Stimulated activated memory B cell treated with anti-CD40 and anti-IgM and Interleukin-4, amounts not matched to agents 10 μg/mL and 1 μg/mL and 100 μg/mL, for 72 hours (primary cell): ENCODE results near the gene HM13.
"Not testable (repeated sequence)": the region's sequence is repeated elsewhere in the genome, so short reads cannot be mapped to it uniquely, and the experiment has no call there.

ENCODE experiments used
- ATAC-seq: fragments of 150-1000 bp; cut with Tn5 transposase; 2 replicates; pipeline ENCODE4 v1.10.0; 2021
- H3K27ac Mint-ChIP-seq: one replicate; pipeline ENCODE4 v1.8.0; 2022; ENCODE audit warnings: mild to moderate bottlenecking, mixed read lengths
- H3K27me3 Mint-ChIP-seq: one replicate; pipeline ENCODE4 v1.8.0; 2022; ENCODE audit warnings: mixed read lengths
- H3K36me3 Mint-ChIP-seq: one replicate; pipeline ENCODE4 v1.8.0; 2022; ENCODE audit warnings: mixed read lengths
- H3K4me1 Mint-ChIP-seq: one replicate; pipeline ENCODE4 v1.8.0; 2022; ENCODE audit warnings: mixed read lengths
- H3K4me3 Mint-ChIP-seq: one replicate; pipeline ENCODE4 v1.8.0; 2022; ENCODE audit warnings: mild to moderate bottlenecking, moderate library complexity, mixed read lengths
- H3K9me3 Mint-ChIP-seq: one replicate; pipeline ENCODE4 v1.8.0; 2022; ENCODE audit warnings: mixed read lengths

The HM13 gene

GRCh38 chr20:31566319-31566657 is 52.0 kb downstream of the HM13 start:
- ATAC-seq = no peak
- Mint-ChIP-seq H3K4me1 (peaks cover 33% of the 10 kb centered on the region), H3K9me3 (no peaks in the 10 kb centered on the region), H3K27ac (peak overlapping the region; percentile 72), H3K27me3 (no peaks in the 10 kb centered on the region), H3K36me3 (peaks cover 31% of the 10 kb centered on the region), H3K4me3 (no peak overlapping the region)

GRCh38 chr20:31566658-31567379 is 52.6 kb downstream of the HM13 start:
- ATAC-seq = peak; percentile 69
- Mint-ChIP-seq H3K27me3 (no peaks in the 10 kb centered on the region), H3K4me1 (peaks cover 33% of the 10 kb centered on the region), H3K4me3 (no peak overlapping the region), H3K27ac (peak overlapping the region; percentile 72), H3K9me3 (no peaks in the 10 kb centered on the region), H3K36me3 (peaks cover 26% of the 10 kb centered on the region)

GRCh38 chr20:31567380-31567720 is 53.1 kb downstream of the HM13 start:
- Mint-ChIP-seq H3K27me3 (no peaks in the 10 kb centered on the region), H3K4me3 (no peak overlapping the region), H3K9me3 (no peaks in the 10 kb centered on the region), H3K4me1 (peaks cover 34% of the 10 kb centered on the region), H3K27ac (peak overlapping the region; percentile 72), H3K36me3 (peaks cover 21% of the 10 kb centered on the region)
- ATAC-seq = peak; percentile 3

- peaks cover 39% of the 10 kb centered on the region for H3K4me1 Mint-ChIP-seq
- H3K27ac Mint-ChIP-seq = no peak overlapping the region
- no peak overlapping the region for H3K4me3 Mint-ChIP-seq
- peaks cover 16% of the 10 kb centered on the region for H3K36me3 Mint-ChIP-seq
- no peaks in the 10 kb centered on the region for H3K9me3 Mint-ChIP-seq
- H3K27me3 Mint-ChIP-seq = no peaks in the 10 kb centered on the region
- ATAC-seq = no peak
These were observed 53.9 kb downstream of the HM13 start for GRCh38 chr20:31568041-31568731.

GRCh38 chr20:31568773-31569162 is 54.5 kb downstream of the HM13 start:
- no peak overlapping the region for H3K4me3 Mint-ChIP-seq
- peak overlapping the region; percentile 24 for H3K27ac Mint-ChIP-seq
- ATAC-seq = no peak
- no peaks in the 10 kb centered on the region for H3K9me3 Mint-ChIP-seq
- H3K27me3 Mint-ChIP-seq = no peaks in the 10 kb centered on the region
- H3K36me3 Mint-ChIP-seq = peaks cover 16% of the 10 kb centered on the region
- H3K4me1 Mint-ChIP-seq = peaks cover 45% of the 10 kb centered on the region

GRCh38 chr20:31569163-31570020 is 55.1 kb downstream of the HM13 start:
- peaks cover 48% of the 10 kb centered on the region for H3K4me1 Mint-ChIP-seq
- no peak for ATAC-seq
- H3K36me3 Mint-ChIP-seq = peaks cover 11% of the 10 kb centered on the region
- H3K4me3 Mint-ChIP-seq = no peak overlapping the region
- peak overlapping the region; percentile 24 for H3K27ac Mint-ChIP-seq
- H3K27me3 Mint-ChIP-seq = no peaks in the 10 kb centered on the region
- H3K9me3 Mint-ChIP-seq = no peaks in the 10 kb centered on the region

- no peak overlapping the region for H3K4me3 Mint-ChIP-seq
- H3K27ac Mint-ChIP-seq = peak overlapping the region; percentile 24
- H3K4me1 Mint-ChIP-seq = peaks cover 48% of the 10 kb centered on the region
- H3K27me3 Mint-ChIP-seq = no peaks in the 10 kb centered on the region
- ATAC-seq = no peak
- H3K9me3 Mint-ChIP-seq = no peaks in the 10 kb centered on the region
- H3K36me3 Mint-ChIP-seq = peaks cover 7% of the 10 kb centered on the region
These were observed 55.8 kb downstream of the HM13 start for GRCh38 chr20:31570021-31570463.

GRCh38 chr20:31570735-31571617 is 56.7 kb downstream of the HM13 start:
- Mint-ChIP-seq H3K9me3 (no peaks in the 10 kb centered on the region), H3K4me3 (no peak overlapping the region), H3K4me1 (peaks cover 48% of the 10 kb centered on the region)

GRCh38 chr20:31572042-31572700 is 57.9 kb downstream of the HM13 start:
- H3K27me3 Mint-ChIP-seq = no peaks in the 10 kb centered on the region
- H3K27ac Mint-ChIP-seq = peak overlapping the region; percentile 90
- peak overlapping the region; percentile 90 for H3K4me3 Mint-ChIP-seq
- ATAC-seq = peak; percentile 1
- H3K4me1 Mint-ChIP-seq = peaks cover 37% of the 10 kb centered on the region
- no peaks in the 10 kb centered on the region for H3K9me3 Mint-ChIP-seq
- H3K36me3 Mint-ChIP-seq = peaks cover 5% of the 10 kb centered on the region

More at GRCh38 chr20:31570735-31571617, 56.7 kb downstream of the HM13 start:
- Mint-ChIP-seq H3K27me3 (no peaks in the 10 kb centered on the region), H3K36me3 (peaks cover 7% of the 10 kb centered on the region), H3K27ac (peak overlapping the region; percentile 90)
- no peak for ATAC-seq

GRCh38 chr20:31572701-31573554 is 58.7 kb downstream of the HM13 start:
- H3K4me1 Mint-ChIP-seq = peaks cover 32% of the 10 kb centered on the region
- no peaks in the 10 kb centered on the region for H3K27me3 Mint-ChIP-seq
- peak overlapping the region; percentile 90 for H3K27ac Mint-ChIP-seq
- no peaks in the 10 kb centered on the region for H3K36me3 Mint-ChIP-seq
- H3K4me3 Mint-ChIP-seq = peak overlapping the region; percentile 92
- H3K9me3 Mint-ChIP-seq = no peaks in the 10 kb centered on the region
- ATAC-seq = peak; percentile 95

- no peaks in the 10 kb centered on the region for H3K36me3 Mint-ChIP-seq
- H3K4me1 Mint-ChIP-seq = peaks cover 32% of the 10 kb centered on the region
- ATAC-seq = no peak
- peak overlapping the region; percentile 92 for H3K4me3 Mint-ChIP-seq
- no peaks in the 10 kb centered on the region for H3K9me3 Mint-ChIP-seq
- H3K27ac Mint-ChIP-seq = peak overlapping the region; percentile 90
- H3K27me3 Mint-ChIP-seq = no peaks in the 10 kb centered on the region
These were observed 59.5 kb downstream of the HM13 start for GRCh38 chr20:31573555-31574321.

GRCh38 chr20:31574986-31575385 is 60.7 kb downstream of the HM13 start:
- peaks cover 21% of the 10 kb centered on the region for H3K4me1 Mint-ChIP-seq
- H3K27me3 Mint-ChIP-seq, H3K4me3 Mint-ChIP-seq, ATAC-seq, H3K27ac Mint-ChIP-seq, H3K9me3 Mint-ChIP-seq, H3K36me3 Mint-ChIP-seq: not testable (repeated sequence)

GRCh38 chr20:31576751-31577150 is 62.5 kb downstream of the HM13 start:
- H3K4me1 Mint-ChIP-seq = peaks cover 20% of the 10 kb centered on the region
- no peaks in the 10 kb centered on the region for H3K27me3 Mint-ChIP-seq
- H3K36me3 Mint-ChIP-seq = no peaks in the 10 kb centered on the region
- no peak overlapping the region for H3K27ac Mint-ChIP-seq
- H3K4me3 Mint-ChIP-seq = no peak overlapping the region
- no peaks in the 10 kb centered on the region for H3K9me3 Mint-ChIP-seq
- no peak for ATAC-seq
